GM12872 (cell line): ENCODE results near the gene PCDH9.

ENCODE experiments used
- CTCF ChIP-seq: IDR thresholded peaks from 3 replicates; pipeline ENCODE4 v1.5.1; 2011; ENCODE audit warnings: low read depth, mild to moderate bottlenecking, low read length, moderate library complexity; ENCODE audit not compliant: insufficient read depth

Gene PCDH9

GRCh38 chr13:66489586-66489985 lies 740.5 kb downstream of the PCDH9 start:
- no peak for TF ChIP-seq CTCF

- TF ChIP-seq CTCF: no peak
Observed at GRCh38 chr13:66489172-66489571, 741.0 kb downstream of the PCDH9 start.

- no peak for TF ChIP-seq CTCF
Observed at GRCh38 chr13:66483712-66484111, 746.4 kb downstream of the PCDH9 start.

GRCh38 chr13:66482836-66483235 lies 747.3 kb downstream of the PCDH9 start:
- TF ChIP-seq CTCF: no peak

GRCh38 chr13:66477816-66478215 lies 752.3 kb downstream of the PCDH9 start:
- no peak for TF ChIP-seq CTCF

- TF ChIP-seq CTCF: no peak
Observed at GRCh38 chr13:66475061-66475460, 755.1 kb downstream of the PCDH9 start.

- TF ChIP-seq CTCF: no peak
Observed at GRCh38 chr13:66469745-66470144, 760.4 kb downstream of the PCDH9 start.

GRCh38 chr13:66468656-66469055 lies 761.5 kb downstream of the PCDH9 start:
- TF ChIP-seq CTCF: no peak
